Adrenal gland (tissue), 5 donors: ENCODE data around the gene LAMB2.

Experiments used
- CTCF ChIP-seq, 6 experiments: fragments of 450-650 bp in 4 of 6; fragments of 200-600 bp in 2 of 6; sonication (generic) in 1 of 6; IDR thresholded peaks; 1 replicate in 5 of 6; 2 replicates in 1 of 6; pipeline versions ENCODE4 v1.5.1 to v1.8.0; 2016 to 2021; ENCODE audit warnings: antibody characterized with exemption in 6 of 6, mild to moderate bottlenecking in 2 of 6, moderate library complexity in 1 of 6
- POLR2A ChIP-seq, 2 donors: fragments of 450-650 bp; IDR thresholded peaks; one replicate each; pipeline ENCODE4 v1.6.1; 2017; ENCODE audit warnings: antibody characterized with exemption in 2 of 2, mild to moderate bottlenecking in 2 of 2, moderate library complexity in 1 of 2
- donor health status: DM: no; HTN: no; CAD: no.

DNA sequence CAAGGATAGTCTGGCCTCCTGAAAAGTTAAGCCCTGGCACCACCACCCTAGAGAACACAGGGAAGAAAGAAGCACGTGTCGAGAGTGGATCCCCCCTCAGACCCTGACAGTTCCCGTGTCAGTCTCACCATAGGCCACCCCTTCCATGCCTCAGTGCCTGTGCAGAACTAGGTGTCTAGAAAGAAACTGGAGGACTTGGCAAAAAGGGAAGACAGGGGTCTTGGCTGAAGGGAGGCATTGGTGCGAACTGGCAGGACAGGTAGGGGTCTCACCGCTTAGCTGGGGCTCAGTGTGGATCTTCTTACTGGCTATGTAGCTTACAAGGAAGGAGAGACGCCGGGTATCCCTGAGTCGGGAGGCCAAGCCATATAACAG lies 28.8 kb downstream of the LAMB2 start:
- TF ChIP-seq POLR2A (IDR thresholded peaks at IDR 0.05) (no peak), CTCF (IDR thresholded peaks at IDR 0.05) (no peak)
